SKM-1 treated with dmso at 0.1 percent for 144 hours (cell line): ENCODE measurements around the gene TRAPPC5.
A peak's percentile ranks its signal among the peaks of the same experiment; 100 is the strongest.

Source experiments
- DNase-seq: peaks from one replicate; lab custom pipeline; 2025; ENCODE audit not compliant: unreplicated experiment; lab: John Stamatoyannopoulos, UW

Gene TRAPPC5

DNA sequence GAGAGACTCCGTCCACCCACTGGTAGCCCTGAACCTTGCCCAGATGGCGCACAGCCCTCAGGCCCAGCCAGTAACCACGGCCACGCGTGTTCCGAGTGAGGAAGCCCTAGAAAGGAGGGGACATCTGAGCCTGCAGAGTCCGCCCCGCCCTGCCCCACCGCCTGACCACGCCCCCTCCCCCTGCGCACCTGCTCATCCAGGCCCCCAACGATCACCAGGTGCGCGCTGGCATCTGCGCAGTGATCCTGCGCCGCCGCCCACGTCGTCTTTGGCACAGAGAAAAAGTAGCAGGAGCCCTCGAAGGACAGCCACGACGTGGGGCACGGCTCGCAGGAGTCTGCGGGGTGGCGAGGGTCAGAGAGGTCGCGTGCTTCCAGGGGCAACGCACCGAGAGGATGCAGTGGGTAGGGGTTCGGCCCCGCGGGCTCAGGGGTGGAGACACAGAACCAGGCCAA is 49.2 kb downstream of the TRAPPC5 start:
- no peak for DNase-seq

DNA sequence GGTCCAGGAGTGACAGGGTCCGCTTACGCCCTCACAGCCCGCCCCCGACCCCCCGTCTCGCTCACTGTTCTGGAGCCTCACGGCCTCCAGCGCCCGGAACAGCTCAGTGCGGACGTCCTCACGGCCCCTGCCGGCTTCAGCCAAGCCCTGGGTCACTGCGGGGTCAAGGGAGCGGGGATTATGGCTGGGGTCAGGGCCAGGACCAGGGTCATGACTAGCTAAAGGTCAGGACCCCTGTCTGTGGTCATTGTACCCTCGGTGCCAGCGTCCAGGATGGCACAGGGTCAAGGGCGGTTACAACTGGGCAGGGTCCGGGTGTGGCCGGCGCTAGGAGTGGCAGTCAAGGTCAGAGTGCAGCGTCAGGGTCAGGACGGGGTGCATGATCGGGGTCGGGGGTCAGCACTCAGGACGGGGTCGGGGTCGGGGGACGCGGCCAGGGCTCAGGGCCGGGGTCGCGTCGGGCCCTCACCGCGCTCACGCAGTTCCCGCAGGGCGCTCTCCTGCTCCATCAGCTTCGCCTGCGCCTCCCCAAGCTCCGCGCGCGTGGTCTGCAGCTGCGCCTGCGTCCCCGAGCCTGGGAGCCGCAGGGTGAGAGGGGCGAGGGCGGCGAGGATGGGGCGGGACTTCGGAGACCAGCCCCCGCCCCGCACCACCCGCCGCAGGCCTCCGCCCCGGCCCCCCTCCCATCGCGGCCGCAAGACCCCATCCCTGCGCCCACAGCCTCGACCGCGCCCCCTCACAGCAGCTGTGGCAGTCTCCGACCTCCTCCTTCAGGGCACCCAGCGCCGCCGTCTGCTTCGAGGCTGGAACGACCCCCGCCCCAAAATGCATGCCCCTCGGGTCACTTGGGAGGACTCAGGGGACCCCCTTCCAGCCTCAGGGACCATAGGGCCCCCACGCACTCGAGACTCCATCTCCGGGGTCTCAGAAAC is 49.9 kb downstream of the TRAPPC5 start:
- no peak for DNase-seq

DNA sequence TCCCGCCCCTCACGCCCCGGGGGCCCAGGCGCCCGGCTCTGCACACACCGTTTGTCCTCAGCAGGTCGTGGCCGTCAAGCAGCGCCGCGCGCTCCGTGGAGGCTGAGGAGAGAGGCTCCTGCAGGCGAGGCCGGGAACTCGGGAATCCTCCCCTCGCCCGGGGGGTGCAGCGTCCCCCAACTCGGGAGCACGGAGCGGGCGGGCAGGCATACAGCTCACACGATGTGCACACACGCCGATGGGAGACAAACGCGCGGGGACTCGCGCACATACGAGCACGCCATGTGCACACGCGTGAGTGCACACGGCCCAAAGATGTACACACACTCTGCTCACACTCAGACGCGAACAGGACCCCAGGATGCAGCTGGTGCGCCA is 50.6 kb downstream of the TRAPPC5 start:
- no peak for DNase-seq

DNA sequence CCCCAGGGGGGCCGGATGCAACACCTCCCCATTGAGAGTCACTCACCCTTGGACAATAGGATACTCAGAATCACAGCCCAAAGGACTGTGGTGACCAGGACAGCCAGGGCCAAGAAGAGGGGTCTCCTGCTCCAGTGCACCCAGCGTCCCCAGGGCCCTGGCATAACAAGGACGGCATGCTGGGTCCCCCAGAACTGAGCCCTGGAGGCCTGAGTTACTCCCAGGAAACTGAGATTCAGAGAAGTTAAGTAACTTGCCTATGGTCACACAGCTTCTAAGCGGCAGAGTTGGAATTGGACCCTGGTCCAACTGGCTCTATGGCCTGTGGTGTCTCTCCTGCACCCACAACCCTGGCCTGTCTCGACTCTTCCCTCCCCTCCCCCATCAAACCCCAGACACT is 51.0 kb downstream of the TRAPPC5 start:
- DNase-seq: no peak

- no peak for DNase-seq
These were observed 51.4 kb downstream of the TRAPPC5 start, which contains the start of gene CLEC4G for GRCh38 chr19:7732045-7732444. Gene CLEC4G (minus strand): TSS chr19:7732110. CDS start chr19:7732102, 8 bp downstream.

GRCh38 chr19:7733376-7733775 is 52.7 kb downstream of the TRAPPC5 start:
- DNase-seq: no peak

DNA sequence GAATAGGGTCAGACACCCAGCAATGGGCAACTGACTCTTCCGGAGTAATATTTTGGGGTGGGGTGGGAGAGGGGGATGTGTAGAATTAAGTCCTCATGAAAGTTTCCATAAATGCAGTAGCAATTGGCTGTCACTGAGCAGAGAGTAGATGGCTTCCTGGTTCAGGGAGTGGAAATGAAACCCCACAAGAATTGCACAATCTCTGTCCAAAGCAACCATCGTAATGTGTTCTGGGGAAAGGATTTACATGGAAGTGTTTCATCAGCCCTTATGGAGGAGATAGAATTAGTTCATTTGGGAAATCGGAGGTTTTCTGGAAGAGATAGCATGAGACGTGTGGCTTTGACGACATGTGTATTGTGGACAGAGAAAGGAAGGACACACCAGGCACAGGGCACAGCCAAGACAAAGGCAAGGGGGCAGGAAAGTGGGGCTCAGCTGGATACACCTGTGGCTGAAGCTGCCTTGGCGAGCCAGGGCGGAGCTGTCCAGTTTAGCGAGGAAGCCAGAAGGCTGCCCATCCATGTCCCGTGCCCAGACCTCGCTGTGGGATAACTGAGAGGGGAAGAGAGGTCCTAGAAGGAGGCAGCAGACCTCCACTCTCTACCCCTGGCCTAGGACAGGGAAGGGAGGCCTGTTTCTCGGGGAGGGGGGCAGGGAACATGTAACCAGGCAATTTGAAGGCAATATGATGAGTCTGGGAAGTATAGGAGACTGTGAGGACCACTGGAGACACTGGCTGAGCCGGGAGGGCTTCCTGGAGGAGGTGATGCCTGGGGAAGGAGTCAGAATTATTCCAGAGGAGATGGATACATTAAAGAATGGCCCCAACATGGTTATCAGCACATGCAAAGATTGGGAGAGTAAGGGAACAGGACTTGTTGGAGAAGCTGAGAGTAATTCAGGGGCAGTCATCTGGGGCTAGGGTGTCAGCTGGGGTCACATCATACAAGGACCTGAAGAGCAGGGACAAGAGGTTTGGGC is 53.9 kb downstream of the TRAPPC5 start:
- peak; percentile 83 for DNase-seq

- DNase-seq: no peak
These were observed 55.5 kb downstream of the TRAPPC5 start for GRCh38 chr19:7736148-7736547.

- no peak for DNase-seq
These were observed 56.6 kb downstream of the TRAPPC5 start for GRCh38 chr19:7737215-7737614.
